ENCODE measurements around the gene TAF8. TPM values are rescaled to one million over a fixed set of nuclear protein-coding genes. Genes with fewer than 3 reads are reported as not detected.
A peak's percentile ranks its signal among the peaks of the same experiment; 100 is the strongest.

The TAF8 gene
- total and polyA plus RNA-seq, 12 donors: 10.1 to 83.7 (median 22.9) TPM

- H3K4me1 ChIP-seq (replicated peaks in 1 of 2): peaks cover 0 to 12% of the 10 kb centered on the region in 2 donors
- H3K36me3 ChIP-seq (replicated peaks in 1 of 2): no peaks in the 10 kb centered on the region
- H3K9me3 ChIP-seq (replicated peaks in 1 of 3): no peaks in the 10 kb centered on the region
- intact Hi-C loops (cut with DNase I): no loop called here
- no peak overlapping the region for H3K4me3 ChIP-seq
- no peak overlapping the region for H3K27ac ChIP-seq
- TF ChIP-seq CTCF (IDR thresholded peaks at IDR 0.05) (no peak), POLR2A (IDR thresholded peaks at IDR 0.05) (no peak)
- DNase-seq: no peak
- WGBS, 4 donors: 95 to 100% (median 99%) methylated on average over 3 of the region's 3 CpGs
- no peaks in the 10 kb centered on the region for H3K27me3 ChIP-seq
These were observed 12.2 kb upstream of the TAF8 start for GRCh38 chr6:42038163-42038562.

GRCh38 chr6:42038811-42039408 is 11.4 kb upstream of the TAF8 start:
- H3K27ac ChIP-seq: no peak overlapping the region
- H3K36me3 ChIP-seq (replicated peaks in 1 of 2): no peaks in the 10 kb centered on the region
- intact Hi-C loops (cut with DNase I): no loop called here
- H3K9me3 ChIP-seq (replicated peaks in 1 of 3): no peaks in the 10 kb centered on the region
- H3K4me3 ChIP-seq: no peak overlapping the region
- 60 to 84% (median 72%) methylated on average over 2 of the region's 2 CpGs for WGBS, 4 donors
- peaks cover 2 to 18% of the 10 kb centered on the region in 2 donors for H3K4me1 ChIP-seq (replicated peaks in 1 of 2)
- TF ChIP-seq CTCF (IDR thresholded peaks at IDR 0.05): no peak
- TF ChIP-seq POLR2A (IDR thresholded peaks at IDR 0.05): no peak
- DNase-seq: no peak
- no peaks in the 10 kb centered on the region for H3K27me3 ChIP-seq

- no peak for DNase-seq
- no peak overlapping the region for H3K4me3 ChIP-seq
- H3K9me3 ChIP-seq (replicated peaks in 1 of 3): no peaks in the 10 kb centered on the region
- peaks cover 16 to 34% of the 10 kb centered on the region in 2 donors for H3K4me1 ChIP-seq (replicated peaks in 1 of 2)
- no peaks in the 10 kb centered on the region for H3K27me3 ChIP-seq
- intact Hi-C loops (cut with DNase I): loop anchor here (5.0 kb wide), 4 partner anchors 104 to 259 kb away; partner anchors contain the start of gene PRICKLE4 (in 2 of the 2)
- WGBS, 4 donors: 71 to 84% (median 81%) methylated on average over 3 of the region's 3 CpGs
- TF ChIP-seq POLR2A (IDR thresholded peaks at IDR 0.05) (no peak), CTCF (IDR thresholded peaks at IDR 0.05) (no peak)
- H3K27ac ChIP-seq: peak overlapping the region in 1 of 5 donors; percentile 40
- H3K36me3 ChIP-seq (replicated peaks in 1 of 2): no peaks in the 10 kb centered on the region
These were observed 9.4 kb upstream of the TAF8 start for GRCh38 chr6:42040856-42041480.

- intact Hi-C loops (cut with DNase I): loop anchor here (5.0 kb wide), 4 partner anchors 104 to 259 kb away; partner anchors contain the start of gene PRICKLE4 (in 2 of the 2)
- WGBS, 4 donors: 67 to 71% (median 70%) methylated on average over 7 of the region's 7 CpGs
- Histone ChIP-seq H3K9me3 (replicated peaks in 1 of 3) (no peaks in the 10 kb centered on the region), H3K27ac (peak overlapping the region in 2 of 5 donors; percentile 27 to 40), H3K4me3 (no peak overlapping the region), H3K27me3 (no peaks in the 10 kb centered on the region), H3K4me1 (replicated peaks in 1 of 2) (peaks cover 22 to 40% of the 10 kb centered on the region in 2 donors), H3K36me3 (replicated peaks in 1 of 2) (no peaks in the 10 kb centered on the region)
- no peak for DNase-seq
- TF ChIP-seq POLR2A (IDR thresholded peaks at IDR 0.05): no peak
- no peak for TF ChIP-seq CTCF (IDR thresholded peaks at IDR 0.05)
These were observed 8.8 kb upstream of the TAF8 start for GRCh38 chr6:42041481-42042053.
